Transverse colon (tissue), 3 donors: ENCODE measurements around the gene GPN3.

Experiments
- CTCF ChIP-seq, 5 experiments: fragments of 200-600 bp in 3 of 5; fragments of 450-650 bp in 2 of 5; sonication (generic) in 3 of 5; IDR thresholded peaks; 1 replicate in 2 of 5; 2 replicates in 3 of 5; pipeline ENCODE4 v1.5.1; 2016 to 2017; ENCODE audit warnings: antibody characterized with exemption in 5 of 5, inconsistent platforms in 3 of 5, mild to moderate bottlenecking in 2 of 5, moderate library complexity in 1 of 5
- EP300 ChIP-seq: sonication (generic); formaldehyde crosslinking; IDR thresholded peaks from one replicate; pipeline ENCODE4 v1.6.1; 2017; ENCODE audit warnings: antibody characterized with exemption, low read depth

GRCh38 chr12:110421159-110421661 lies 46.8 kb downstream of the GPN3 start:
- TF ChIP-seq CTCF (IDR thresholded peaks at IDR 0.05) (no peak), EP300 (no peak)
